K562 (cell line): Measurements from ENCODE around the gene SLC35A2. TPM values are rescaled to one million over a fixed set of nuclear protein-coding genes. Genes with fewer than 3 reads are reported as not detected.
A peak's percentile ranks its signal among the peaks of the same experiment; 100 is the strongest.

ENCODE experiments used
- ATAC-seq: fragments of 200-7000 bp; cut with Tn5 transposase; 3 replicates; pipeline ENCODE4 v1.9.1; 2020; ENCODE audit warnings: moderate library complexity
- BruUV-seq: library from RNA; stranded (reverse); fragments of 400-500 nt; replicated peaks from 2 replicates; lab custom pipeline; 2021; lab: Mats Ljungman, UMichigan
- CTCF ChIA-PET: fragments of 300-600 bp; formaldehyde crosslinking; extraction: SDS; loops from one replicate; lab custom pipeline; 2021; ENCODE audit warnings: low intra/inter-chr PET ratio; lab: Yijun Ruan, JAX
- POLR2A ChIA-PET: fragments of 300-600, 350-650 bp; sonication (Branson Sonifier 250); formaldehyde crosslinking; extraction: SDS; loops from one replicate; lab custom pipeline; 2021; ENCODE audit warnings: antibody characterized with exemption, inconsistent platforms; lab: Yijun Ruan, JAX
- DNase-seq, 4 experiments: peaks; one replicate each; pipeline versions ENCODE4 v3.0.0 to v3.0.0-alpha.2; 2011 to 2018; ENCODE audit warnings: low spot score in 3 of 4, mixed read lengths in 3 of 4; ENCODE audit errors: extremely low read depth in 1 of 4
- FAIRE-seq: peaks from 2 replicates; lab custom pipeline; 2011; peaks lifted over from hg19 to GRCh38; lab: Jason Lieb, UNC
- H2AFZ ChIP-seq: 2 replicates; pipeline ENCODE4 v1.6.0; 2011; ENCODE audit warnings: low read depth, low read length, control low read depth, inconsistent platforms
- H3K27ac ChIP-seq: fragments of 200-600 bp; 3 replicates; pipeline ENCODE4 v1.8.0; 2011; ENCODE audit warnings: low read depth, mild to moderate bottlenecking, control low read depth, inconsistent platforms, low read length, moderate library complexity, mixed read lengths; ENCODE audit errors: extremely low read depth
- H3K27me3 ChIP-seq, 2 experiments: fragments of 300-600 bp in 1 of 2; 2 replicates in 1 of 2; 3 replicates in 1 of 2; pipeline versions ENCODE4 v1.6.0 to v1.8.0; 2011; ENCODE audit warnings: inconsistent platforms in 2 of 2, low read length in 2 of 2, mild to moderate bottlenecking in 1 of 2, mixed read lengths in 1 of 2, moderate library complexity in 1 of 2; ENCODE audit not compliant: control insufficient read depth in 2 of 2, insufficient read depth in 2 of 2
- H3K36me3 ChIP-seq: fragments of 300-600 bp; 3 replicates; pipeline ENCODE4 v1.8.0; 2011; ENCODE audit warnings: mild to moderate bottlenecking, low read length, inconsistent platforms; ENCODE audit not compliant: control insufficient read depth, insufficient read depth
- H3K4me1 ChIP-seq, 2 experiments: fragments of 200-600 bp in 1 of 2; replicated peaks in 1 of 2; 2 replicates in 1 of 2; 3 replicates in 1 of 2; pipeline versions ENCODE4 v1.5.1 to v1.8.0; 2011; ENCODE audit warnings: inconsistent platforms in 2 of 2, low read length in 2 of 2, mild to moderate bottlenecking in 1 of 2, mixed read lengths in 1 of 2, moderate library complexity in 1 of 2; ENCODE audit not compliant: control insufficient read depth in 2 of 2, insufficient read depth in 2 of 2
- H3K4me2 ChIP-seq: 2 replicates; pipeline ENCODE4 v1.6.1; 2011; ENCODE audit warnings: low read length, control low read depth, inconsistent platforms, mixed read lengths; ENCODE audit not compliant: insufficient read depth
- H3K4me3 ChIP-seq: fragments of 200-600 bp; sonication (generic), shearing (Covaris generic); 2 replicates; pipeline ENCODE4 v1.5.1; 2016; ENCODE audit warnings: control low read depth, inconsistent platforms
- H3K79me2 ChIP-seq: fragments of 200-600 bp; 3 replicates; pipeline ENCODE4 v1.8.0; 2011; ENCODE audit warnings: low read length, inconsistent platforms; ENCODE audit not compliant: control insufficient read depth, insufficient read depth
- H3K9ac ChIP-seq, 2 experiments: 2 replicates each; pipeline versions ENCODE4 v1.6.0 to v1.6.1; 2011; ENCODE audit warnings: low read depth in 2 of 2, low read length in 2 of 2, control low read depth in 1 of 2, inconsistent platforms in 1 of 2, mild to moderate bottlenecking in 1 of 2, mixed read lengths in 1 of 2; ENCODE audit not compliant: insufficient read depth in 1 of 2
- H3K9me1 ChIP-seq: one replicate; pipeline ENCODE4 v1.6.0; 2011; ENCODE audit warnings: inconsistent platforms, mild to moderate bottlenecking, low read length, moderate library complexity; ENCODE audit not compliant: control insufficient read depth, insufficient read depth
- H3K9me3 ChIP-seq: replicated peaks from 2 replicates; pipeline ENCODE4 v1.5.1; 2011; ENCODE audit warnings: low read depth, low read length, inconsistent platforms; ENCODE audit not compliant: control insufficient read depth, insufficient read depth
- H4K20me1 ChIP-seq: replicated peaks from 2 replicates; pipeline ENCODE4 v1.6.1; 2011; ENCODE audit warnings: low read length, inconsistent platforms, mixed read lengths; ENCODE audit not compliant: control insufficient read depth, insufficient read depth
- ATF7 ChIP-seq: fragments of 450-650 bp; IDR thresholded peaks from 2 replicates; pipeline ENCODE4 v1.7.1; 2014; ENCODE audit warnings: mild to moderate bottlenecking, moderate library complexity
- CTBP1 ChIP-seq: fragments of 450-650 bp; IDR thresholded peaks from 2 replicates; pipeline ENCODE4 v1.6.1; 2016; ENCODE audit warnings: borderline replicate concordance
- MEIS2 ChIP-seq: fragments of 450-650 bp; IDR thresholded peaks from 2 replicates; pipeline ENCODE4 v1.6.1; 2014; ENCODE audit warnings: mild to moderate bottlenecking; ENCODE audit not compliant: partially characterized antibody
- MIER1 ChIP-seq: fragments of 450-650 bp; IDR thresholded peaks from 2 replicates; pipeline ENCODE4 v1.6.1; 2016; ENCODE audit warnings: antibody characterized with exemption, mild to moderate bottlenecking, low read depth
- PHB ChIP-seq: fragments of 250-450 bp; sonication (Bioruptor Pico); IDR thresholded peaks from 2 replicates; pipeline ENCODE4 v1.5.0; 2021
- U2AF1 ChIP-seq: fragments of 200-400 bp; formaldehyde crosslinking; optimal IDR thresholded peaks from 2 replicates; pipeline ENCODE3; 2017; ENCODE audit warnings: mild to moderate bottlenecking, low read depth, low read length, moderate library complexity
- ZNF165 ChIP-seq: fragments of 250-450 bp; sonication (Bioruptor Pico); IDR thresholded peaks from 2 replicates; pipeline ENCODE4 v1.4.0; 2020; ENCODE audit warnings: borderline replicate concordance
- ZNF253 ChIP-seq: fragments of 250-450 bp; sonication (Bioruptor Pico); conservative IDR thresholded peaks from 2 replicates; pipeline ENCODE4 v1.6.1; 2021; ENCODE audit warnings: mild to moderate bottlenecking
- ZNF668 ChIP-seq: fragments of 250-450 bp; sonication (Bioruptor Pico); IDR thresholded peaks from 2 replicates; pipeline ENCODE4 v1.8.0; 2022; ENCODE audit warnings: mild to moderate bottlenecking, inconsistent platforms
- WGBS: fragments of 100-300 bp; shearing (Covaris generic); methylation state at CpG from one replicate; pipeline ENCODE4 v1.1.6; 2016; ENCODE audit warnings: low coverage, mixed read lengths; ENCODE audit not compliant: insufficient coverage; ENCODE audit errors: missing lambda C conversion rate; 5-methylcytosine and 5-hydroxymethylcytosine counted together
- in situ Hi-C: fragments of 300-500 bp; cut with MboI; formaldehyde crosslinking; loops from 4 replicates; pipeline ENCODE4 v1.15.0; 2018; ENCODE audit warnings: inconsistent platforms, mixed read lengths
- intact Hi-C: fragments of 100-400 bp; cut with micrococcal nuclease; formaldehyde crosslinking; loops from 2 replicates; pipeline ENCODE4 v1.14.2; 2022
- polyA plus RNA-seq, 8 experiments: library from polyadenylated mRNA; depleted of rRNA in 4 of 8; stranded (reverse) in 5 of 8; unstranded in 3 of 8; fragments of >200 nt; fragmentation: Nextera tagmentation in 2 of 8; fragmentation: Illumina TruSeq in 1 of 8; extraction: Ambion mirVana in 2 of 8; extraction: Trizol in 1 of 8; gene quantifications; 2 replicates each; pipeline versions ENCODE4 v1.2.1 to v1.2.3, GENCODE V29; 2011 to 2014; ENCODE audit warnings: inconsistent platforms in 1 of 8, missing spikeins in 1 of 8
- total RNA-seq, 7 experiments: library from RNA; depleted of rRNA in 6 of 7; stranded (reverse); fragments of >200 nt in 6 of 7; fragmentation: Illumina TruSeq in 2 of 7; extraction: Trizol in 2 of 7; gene quantifications; 2 replicates each; pipeline versions ENCODE4 v1.2.1 to v1.2.3, GENCODE V29; 2011 to 2021; ENCODE audit warnings: low replicate concordance in 1 of 7
- TF ChIP-seq, protein P1 (sequence below): fragments of 250-450 bp; sonication (Bioruptor Pico); IDR thresholded peaks from 2 replicates; pipeline ENCODE4 v1.8.0; 2021; ENCODE audit warnings: moderate library complexity, mild to moderate bottlenecking, inconsistent platforms
- TF ChIP-seq, protein P2 (sequence below): fragments of 450-650 bp; IDR thresholded peaks from 2 replicates; pipeline ENCODE4 v1.6.1; 2016; ENCODE audit warnings: borderline replicate concordance

SLC35A2 gene
- total and polyA plus RNA-seq, 9 of the 15 experiments (the other 6 are each of a cell fraction or from before 2014, with no cell fraction given): 3.3 to 38.9 (median 20.0) TPM

DNA sequence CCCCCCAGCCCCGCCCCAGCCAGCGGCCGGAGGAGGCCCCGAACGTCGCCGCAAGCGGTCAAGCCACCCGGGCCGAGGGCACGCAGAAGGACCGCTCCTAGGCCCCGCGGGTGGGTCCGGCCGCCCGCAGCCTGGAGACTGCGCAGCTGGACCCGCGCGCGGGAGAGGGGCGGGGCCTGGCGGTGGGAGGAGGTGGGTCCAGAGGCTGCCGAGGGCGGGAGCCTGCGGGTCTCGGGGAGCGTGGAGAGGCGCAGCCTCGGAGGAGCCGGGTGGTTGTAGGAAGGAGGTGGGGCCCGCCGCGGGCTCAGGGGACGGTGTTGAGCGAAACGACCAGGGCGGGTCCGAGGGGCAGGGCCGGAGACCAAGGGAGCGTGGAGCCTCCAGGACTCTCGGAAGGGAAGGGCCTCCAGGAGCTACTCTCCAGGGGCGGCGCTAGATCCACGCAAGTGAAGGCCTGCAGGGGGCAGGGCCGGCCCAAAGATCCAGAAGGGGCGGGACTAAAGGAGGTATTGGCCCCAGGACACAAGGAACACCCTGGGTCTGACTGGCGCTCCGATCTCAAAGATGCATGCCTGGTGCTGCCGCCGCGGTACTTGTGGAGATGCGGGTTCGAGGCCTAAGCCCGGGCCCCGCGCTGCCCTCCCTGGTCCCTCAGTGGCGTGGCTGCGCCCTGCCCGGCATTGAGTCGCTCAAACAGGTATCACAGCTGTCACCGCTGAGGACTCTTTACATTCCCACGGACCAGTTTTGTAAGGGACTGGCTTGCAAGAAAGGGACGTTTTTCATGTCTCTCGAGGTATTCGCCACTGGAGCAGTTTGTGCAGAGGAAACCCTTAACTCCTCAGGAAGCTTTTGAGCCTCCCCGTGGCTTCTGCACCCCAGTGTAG is 19.8 kb downstream of the SLC35A2 start (continued):
- no peak for TF ChIP-seq ZNF668 (CRISPR knock-in tag)
- no peak for TF ChIP-seq PHB (CRISPR knock-in tag)
- no peak for TF ChIP-seq ZNF165 (CRISPR knock-in tag)
- peak; percentile 37 for TF ChIP-seq MEIS2
- TF ChIP-seq CTBP1: peak; percentile 79

DNA sequence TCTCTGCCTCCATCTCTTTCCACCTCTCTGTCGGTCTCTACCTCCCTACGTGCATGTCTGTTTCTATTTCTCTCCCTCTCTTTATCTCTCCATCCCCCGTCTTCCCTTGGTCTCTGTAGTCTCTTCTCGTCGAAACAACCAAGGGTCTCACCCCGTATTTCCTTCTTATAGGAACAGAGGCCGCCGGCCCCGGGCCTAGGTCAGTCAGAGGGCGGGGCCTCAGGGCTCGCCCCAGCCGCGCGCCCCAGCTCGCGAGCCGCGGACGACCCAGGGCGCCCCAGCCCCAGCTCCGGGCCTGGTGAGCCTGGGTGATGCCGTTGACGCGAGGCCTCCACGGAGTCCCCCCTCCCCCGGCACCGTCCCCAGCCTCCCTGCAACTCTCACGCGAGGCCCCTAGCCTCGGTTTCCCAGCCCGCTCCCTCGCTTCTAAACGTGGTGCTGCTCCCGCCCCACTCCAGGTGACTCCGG is 20.5 kb downstream of the SLC35A2 start:
- Histone ChIP-seq H3K9me3 (no peaks in the 10 kb centered on the region), H2AFZ (peak overlapping the region; percentile 74), H3K36me3 (peaks cover 32% of the 10 kb centered on the region; the same call in 2 of the 3 replicates), H3K9ac (peak overlapping the region; percentile 53 to 90), H3K79me2 (peaks cover 19% of the 10 kb centered on the region), H3K4me2 (peak overlapping the region; percentile 90), H3K27ac (peak overlapping the region; percentile 55), H3K27me3 (no peaks in the 10 kb centered on the region), H3K9me1 (no peaks in the 10 kb centered on the region), H3K4me3 (peak overlapping the region; percentile 61), H3K4me1 (peaks cover 6 to 32% of the 10 kb centered on the region in 2 experiments; a peak in 4 of 5 replicates), H4K20me1 (0 out of 2 replicates have a peak, but pooled peaks cover 7% of the 10 kb centered on the region)
- peak in 2 of 4 experiments; percentile 28 to 32 for DNase-seq
- intact Hi-C loops (no loop called here), in situ Hi-C loops (no loop called here)
- FAIRE-seq: no peak
- ChIA-PET CTCF (interaction anchor here (0.5 kb wide), 1 partner anchor 223 kb away, joined by 3 read pairs; no protein-coding TSS in a partner anchor), POLR2A (interaction anchor here (0.6 to 2.0 kb wide), 5 partner anchors 13 to 317 kb away, joined by 3 to 6 read pairs (median 3); partner anchors contain the start of genes GRIPAP1, HDAC6 and RBM3)
- peak; percentile 68 for ATAC-seq
- no TSS peak for BruUV-seq
- TF ChIP-seq, protein P1, sequence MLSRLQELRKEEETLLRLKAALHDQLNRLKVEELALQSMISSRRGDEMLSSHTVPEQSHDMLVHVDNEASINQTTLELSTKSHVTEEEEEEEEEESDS (CRISPR knock-in tag): no peak
- TF ChIP-seq, protein P2, sequence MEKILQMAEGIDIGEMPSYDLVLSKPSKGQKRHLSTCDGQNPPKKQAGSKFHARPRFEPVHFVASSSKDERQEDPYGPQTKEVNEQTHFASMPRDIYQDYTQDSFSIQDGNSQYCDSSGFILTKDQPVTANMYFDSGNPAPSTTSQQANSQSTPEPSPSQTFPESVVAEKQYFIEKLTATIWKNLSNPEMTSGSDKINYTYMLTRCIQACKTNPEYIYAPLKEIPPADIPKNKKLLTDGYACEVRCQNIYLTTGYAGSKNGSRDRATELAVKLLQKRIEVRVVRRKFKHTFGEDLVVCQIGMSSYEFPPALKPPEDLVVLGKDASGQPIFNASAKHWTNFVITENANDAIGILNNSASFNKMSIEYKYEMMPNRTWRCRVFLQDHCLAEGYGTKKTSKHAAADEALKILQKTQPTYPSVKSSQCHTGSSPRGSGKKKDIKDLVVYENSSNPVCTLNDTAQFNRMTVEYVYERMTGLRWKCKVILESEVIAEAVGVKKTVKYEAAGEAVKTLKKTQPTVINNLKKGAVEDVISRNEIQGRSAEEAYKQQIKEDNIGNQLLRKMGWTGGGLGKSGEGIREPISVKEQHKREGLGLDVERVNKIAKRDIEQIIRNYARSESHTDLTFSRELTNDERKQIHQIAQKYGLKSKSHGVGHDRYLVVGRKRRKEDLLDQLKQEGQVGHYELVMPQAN: 0 out of 2 replicates have a peak, but pooled peaks have one; percentile 45
- TF ChIP-seq ATF7: no peak
- 0 out of 2 replicates have a peak, but pooled peaks have one; percentile 18 for TF ChIP-seq MIER1
- no peak for TF ChIP-seq ZNF253 (CRISPR knock-in tag)
- TF ChIP-seq U2AF1: no peak
- WGBS: 1% methylated on average over 13 of the region's 35 CpGs
